Cardiac septum (tissue), 1 donor: Measurements from ENCODE around the gene FOXB1. TPM values are rescaled to one million over a fixed set of nuclear protein-coding genes. Genes with fewer than 3 reads are reported as not detected.

ENCODE experiments used
- DNase-seq: peaks from one replicate; pipeline ENCODE4 v3.0.0-alpha.2; 2020; ENCODE audit warnings: low spot score
- intact Hi-C: fragments of 100-400 bp; cut with DNase I; formaldehyde crosslinking; loops from one replicate; pipeline ENCODE4 v1.14.0; 2022
- total RNA-seq: library from RNA; stranded (reverse); fragmentation: NEBNext Ultra II Directional; extraction: Animal tissue kit (Norgen Biotek cat#: 25700); gene quantifications from one replicate; pipeline ENCODE4 v1.2.1, GENCODE V29; 2021
- donor health status: DM: no; HTN: no; CAD: no.

FOXB1 gene
- total RNA-seq, 1 donor from 2014 or later: not detected

GRCh38 chr15:60010858-60011257 lies 6.7 kb downstream of the FOXB1 start:
- DNase-seq: no peak
- intact Hi-C loops: no loop called here

- DNase-seq: no peak
- intact Hi-C loops: no loop called here
These were observed 8.6 kb downstream of the FOXB1 start for GRCh38 chr15:60012695-60013094.

- intact Hi-C loops: no loop called here
- no peak for DNase-seq
These were observed 13.7 kb downstream of the FOXB1 start for GRCh38 chr15:60017538-60018520.

- DNase-seq: no peak
- intact Hi-C loops: no loop called here
These were observed 16.6 kb downstream of the FOXB1 start for GRCh38 chr15:60020736-60021135.

GRCh38 chr15:60021589-60022378 lies 17.7 kb downstream of the FOXB1 start:
- no peak for DNase-seq
- intact Hi-C loops: no loop called here

GRCh38 chr15:60022379-60022741 lies 18.2 kb downstream of the FOXB1 start:
- intact Hi-C loops: no loop called here
- no peak for DNase-seq

- no peak for DNase-seq
- intact Hi-C loops: no loop called here
These were observed 22.4 kb downstream of the FOXB1 start for GRCh38 chr15:60026555-60026954.

- intact Hi-C loops: no loop called here
- DNase-seq: no peak
These were observed 31.2 kb downstream of the FOXB1 start for GRCh38 chr15:60035344-60035743.

GRCh38 chr15:60039316-60039715 lies 35.2 kb downstream of the FOXB1 start:
- DNase-seq: no peak
- intact Hi-C loops: no loop called here

GRCh38 chr15:60043744-60044435 lies 39.8 kb downstream of the FOXB1 start:
- intact Hi-C loops: no loop called here
- DNase-seq: no peak

GRCh38 chr15:60044636-60045270 lies 40.6 kb downstream of the FOXB1 start:
- DNase-seq: no peak
- intact Hi-C loops: no loop called here

- DNase-seq: no peak
- intact Hi-C loops: no loop called here
These were observed 43.6 kb downstream of the FOXB1 start for GRCh38 chr15:60047701-60048100.

GRCh38 chr15:60049948-60050347 lies 45.8 kb downstream of the FOXB1 start:
- no peak for DNase-seq
- intact Hi-C loops: no loop called here

- intact Hi-C loops: no loop called here
- no peak for DNase-seq
These were observed 48.7 kb downstream of the FOXB1 start for GRCh38 chr15:60052796-60053195.

GRCh38 chr15:60054472-60054871 lies 50.4 kb downstream of the FOXB1 start:
- intact Hi-C loops: no loop called here
- no peak for DNase-seq
